Stimulated activated CD4-positive, alpha-beta T cell treated with anti-CD3 and anti-CD28 coated beads, Interleukin-1b, Interleukin-23, amount 100 ng/mL, for 1 hour (primary cell): ENCODE measurements around the gene CAPZA1.
"Not testable (repeated sequence)": the region's sequence is repeated elsewhere in the genome, so short reads cannot be mapped to it uniquely, and the experiment has no call there.

Experiments
- DNase-seq, 2 donors: peaks; one replicate each; pipeline ENCODE4 v3.0.0-alpha.2; 2020; ENCODE audit warnings: low read depth in 2 of 2

Gene CAPZA1

GRCh38 chr1:112619518-112620376 is at the start of gene CAPZA1:
Gene CAPZA1, plus strand, starts transcription at chr1:112619832. Its CDS starts 13 bp downstream, at chr1:112619845.
- DNase-seq: peak; percentile 68 to 74

GRCh38 chr1:112575154-112575804 is 44.4 kb upstream of the CAPZA1 start:
- DNase-seq: no peak

DNA sequence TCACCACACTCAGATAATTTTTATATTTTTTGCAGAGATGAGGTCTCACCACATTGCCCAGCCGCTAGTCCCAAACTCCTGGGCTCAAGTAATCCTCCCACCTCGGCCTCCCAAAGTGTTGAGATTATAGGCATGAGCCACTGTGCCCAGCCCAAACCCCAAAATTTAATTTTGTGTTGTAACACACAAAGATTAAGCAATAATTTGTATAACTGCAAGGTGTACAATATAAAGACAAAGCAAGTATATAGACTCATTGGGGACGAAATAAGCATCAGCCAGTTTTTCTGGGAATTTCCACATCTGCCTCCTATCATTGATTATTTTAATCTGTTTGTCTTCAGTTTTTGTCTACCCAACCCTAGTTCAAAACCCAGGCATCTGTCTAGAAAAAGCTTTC is 43.4 kb upstream of the CAPZA1 start:
- no peak for DNase-seq

DNA sequence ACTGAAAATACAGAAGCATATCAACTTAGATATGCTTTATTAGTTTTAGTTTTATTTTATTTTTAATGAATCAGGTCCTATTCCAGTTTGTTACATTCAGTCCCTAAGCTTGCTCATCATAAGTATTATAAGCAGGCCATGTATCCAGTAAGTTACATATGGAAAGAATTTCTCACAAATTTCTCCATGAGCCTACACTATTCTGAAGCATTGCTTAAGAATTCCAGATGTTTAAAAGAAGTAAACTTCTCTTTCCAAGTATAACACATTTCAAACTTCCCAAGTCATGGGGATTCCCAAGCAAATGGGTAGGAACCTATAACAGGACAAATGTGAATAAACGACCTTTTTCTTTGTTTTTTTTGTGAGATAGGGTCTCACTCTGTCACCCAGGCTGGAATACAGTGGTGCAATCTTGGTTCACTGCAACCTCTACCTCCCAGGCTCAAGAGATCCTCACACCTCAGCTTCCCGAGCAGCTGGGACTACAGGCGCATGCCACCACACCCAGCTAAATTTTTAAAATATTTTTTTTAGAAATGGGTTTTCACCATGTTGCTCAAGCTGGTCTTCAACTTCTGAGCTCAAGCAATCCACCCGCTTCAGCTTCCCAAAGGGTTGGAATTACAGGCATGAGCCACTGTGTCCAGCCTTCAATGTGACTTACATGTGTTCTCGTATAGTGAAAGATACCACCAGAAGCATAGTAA is 39.7 kb upstream of the CAPZA1 start:
- DNase-seq: no peak

DNA sequence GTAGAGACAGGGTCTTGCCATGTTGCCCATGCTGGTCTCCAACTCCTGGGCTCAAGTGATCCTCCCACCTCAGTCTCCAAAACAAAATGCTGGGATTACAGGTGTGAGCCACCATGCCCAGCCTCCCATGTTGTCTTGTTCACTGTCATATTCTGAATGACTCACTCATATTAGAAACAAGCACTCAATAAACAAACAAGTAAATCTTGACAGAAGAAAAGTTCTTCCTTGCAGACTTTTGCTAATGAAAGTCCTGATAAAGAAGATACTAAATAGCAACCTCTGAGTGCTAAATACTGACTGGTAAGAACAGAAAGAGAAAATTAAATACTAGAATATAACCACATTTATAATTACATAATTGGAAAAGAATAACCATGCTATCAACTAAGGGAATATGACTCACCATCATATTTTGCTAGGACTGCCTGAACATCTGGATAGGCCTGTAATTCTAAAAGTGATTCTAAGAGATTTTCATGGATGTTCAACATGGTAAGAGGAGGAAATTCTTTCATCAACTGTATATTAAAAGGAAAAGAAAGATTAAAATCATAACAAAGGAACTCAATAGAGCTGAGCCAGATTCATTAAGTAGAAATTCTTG is 37.9 kb upstream of the CAPZA1 start:
- DNase-seq: no peak

GRCh38 chr1:112583366-112583765 is 36.3 kb upstream of the CAPZA1 start:
- DNase-seq: no peak

- DNase-seq: no peak
These were observed 29.9 kb upstream of the CAPZA1 start for GRCh38 chr1:112589766-112590165.

DNA sequence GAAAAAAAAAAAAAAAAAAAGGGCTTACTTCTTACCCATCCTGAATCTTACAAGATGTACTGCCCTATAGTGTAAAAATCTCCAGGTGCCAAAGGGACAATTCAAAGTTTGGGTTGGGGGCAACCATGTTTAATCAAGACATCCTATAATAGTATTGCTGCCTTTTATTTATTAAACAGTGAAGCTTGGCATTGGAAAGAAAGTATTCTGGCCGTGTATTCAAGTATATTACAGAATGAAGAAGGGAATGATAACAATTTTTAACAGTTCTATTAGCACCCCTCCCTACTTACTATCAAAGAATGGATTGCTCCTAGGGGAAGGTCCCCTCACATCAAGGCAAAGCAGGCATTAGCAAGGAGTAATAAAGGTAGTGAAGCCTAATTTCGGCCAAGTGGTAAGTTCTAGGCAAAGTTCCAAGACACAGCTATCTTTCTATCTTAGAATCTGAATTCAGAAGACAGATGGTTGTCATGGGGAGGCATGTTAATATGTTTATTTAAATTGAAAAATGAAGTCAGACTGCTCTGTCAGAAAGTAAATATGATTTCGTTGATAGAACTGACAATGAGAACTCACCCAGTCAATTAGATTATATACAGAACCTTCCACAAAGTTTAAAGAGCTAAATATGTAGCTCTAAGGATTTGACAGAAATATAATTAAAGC is 25.3 kb upstream of the CAPZA1 start:
- no peak for DNase-seq

- DNase-seq: no peak
These were observed 20.2 kb upstream of the CAPZA1 start for GRCh38 chr1:112599477-112599876.

- no peak for DNase-seq
These were observed 16.6 kb upstream of the CAPZA1 start for GRCh38 chr1:112603012-112603411.

- DNase-seq: no peak
These were observed 16.1 kb upstream of the CAPZA1 start for GRCh38 chr1:112603541-112603940.

DNA sequence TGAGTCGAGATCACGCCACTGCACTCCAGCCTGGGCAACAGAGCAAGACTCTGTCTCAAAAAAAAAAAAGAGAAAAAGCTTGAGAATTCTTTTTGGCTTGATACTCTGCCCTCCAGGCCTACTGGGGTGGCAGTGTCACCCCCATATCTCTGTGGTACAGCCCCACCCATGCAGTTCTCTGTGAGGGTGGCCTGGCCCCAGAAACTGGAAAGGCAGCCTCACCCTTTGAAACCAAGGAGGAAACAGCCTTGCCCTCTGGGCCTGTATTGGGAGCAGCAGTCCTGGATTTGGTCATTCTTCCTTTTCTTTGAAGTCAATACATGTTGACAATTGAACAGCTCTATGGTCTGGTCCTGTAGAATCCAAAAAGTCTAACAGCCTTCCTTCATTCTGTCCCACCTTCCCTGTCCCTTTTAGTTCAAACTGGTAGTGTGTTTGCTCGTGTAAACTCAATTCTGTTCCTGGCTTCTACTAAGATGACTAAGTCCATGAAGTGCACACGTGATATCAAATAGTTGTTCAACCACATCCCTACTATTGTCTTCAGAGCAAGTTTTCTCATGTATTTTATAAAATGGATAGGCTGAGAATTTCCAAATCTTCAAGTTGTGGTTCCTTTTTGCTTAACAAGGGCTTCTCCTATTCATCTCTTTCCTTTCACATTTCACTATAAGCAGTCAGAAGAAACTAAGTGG is 13.9 kb upstream of the CAPZA1 start:
- DNase-seq: no peak

DNA sequence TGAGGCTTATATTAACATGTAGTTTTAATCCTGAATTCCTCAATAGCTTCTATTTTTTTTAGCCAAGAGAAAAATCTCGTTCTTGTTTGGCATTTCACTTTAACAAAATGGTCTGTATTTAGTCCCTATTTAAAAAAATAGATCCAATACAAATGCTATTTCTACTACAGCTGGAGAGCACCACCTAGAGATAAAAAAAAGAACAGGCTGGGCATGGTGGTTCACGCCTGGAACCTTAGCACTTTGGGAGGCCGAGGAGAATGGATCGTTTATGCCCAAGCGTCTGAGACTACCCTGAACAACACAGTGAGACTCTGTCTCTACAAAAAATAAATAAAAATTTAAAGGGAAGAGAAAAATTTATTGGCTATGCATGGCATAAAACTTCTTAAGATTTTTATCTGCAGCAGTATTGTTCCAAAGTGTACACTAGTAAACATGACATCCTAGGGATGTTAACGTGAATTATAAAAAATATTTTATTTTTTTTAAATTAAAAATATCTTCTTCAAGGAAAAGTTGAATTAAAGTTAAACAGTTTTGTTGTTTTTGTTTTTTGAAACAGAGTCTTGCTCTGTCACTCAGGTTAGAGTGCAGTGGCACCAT is 5.1 kb upstream of the CAPZA1 start:
- no peak for DNase-seq

- peak in 1 of 2 donors; percentile 5 for DNase-seq
These were observed 1.4 kb upstream of the CAPZA1 start for GRCh38 chr1:112618114-112618720.

DNA sequence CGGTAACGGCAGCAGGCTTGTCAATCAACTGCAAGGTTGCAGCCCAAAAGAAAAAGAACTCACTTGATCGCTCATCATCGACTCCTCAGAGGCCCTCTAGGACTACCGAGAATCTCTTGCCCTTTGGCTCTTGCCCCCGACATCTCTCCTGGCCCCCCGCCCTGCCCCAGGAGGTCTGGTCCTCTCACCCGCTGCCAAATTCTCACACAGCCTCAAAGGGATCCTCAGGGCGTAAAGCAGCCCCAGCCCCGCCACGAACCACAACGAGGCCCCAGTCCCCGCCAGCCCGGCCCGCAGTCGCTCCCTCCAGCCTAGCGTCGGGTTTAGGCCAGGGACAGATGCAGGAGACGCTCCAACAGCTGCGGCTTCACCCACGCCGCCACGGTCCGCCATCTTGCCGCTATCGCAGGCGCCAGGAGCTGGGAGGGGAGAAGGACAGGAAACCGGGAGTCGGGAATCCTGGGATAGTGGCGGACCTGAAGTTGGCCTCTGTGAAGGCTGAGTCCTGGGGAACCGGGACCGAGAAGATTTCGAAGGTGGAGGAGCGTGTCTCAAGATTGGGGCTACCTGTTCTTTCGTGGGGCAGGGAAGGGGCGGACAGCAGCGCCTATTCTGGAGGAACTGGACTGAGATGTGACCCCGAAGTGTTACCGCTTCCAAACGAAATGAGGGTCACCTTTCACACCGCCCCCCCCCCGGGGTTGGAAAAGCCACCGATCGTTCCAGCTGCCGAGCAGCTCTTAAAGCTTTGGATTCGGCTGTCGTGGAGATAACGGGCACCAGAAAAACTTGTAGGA is 713 bp upstream of the CAPZA1 start, which contains the start of gene ST7L:
Gene ST7L (minus strand): TSS at position 421 of the 797 bp plus-strand sequence. CDS start 28 bp downstream, at position 393.
- peak; percentile 17 to 32 for DNase-seq

DNA sequence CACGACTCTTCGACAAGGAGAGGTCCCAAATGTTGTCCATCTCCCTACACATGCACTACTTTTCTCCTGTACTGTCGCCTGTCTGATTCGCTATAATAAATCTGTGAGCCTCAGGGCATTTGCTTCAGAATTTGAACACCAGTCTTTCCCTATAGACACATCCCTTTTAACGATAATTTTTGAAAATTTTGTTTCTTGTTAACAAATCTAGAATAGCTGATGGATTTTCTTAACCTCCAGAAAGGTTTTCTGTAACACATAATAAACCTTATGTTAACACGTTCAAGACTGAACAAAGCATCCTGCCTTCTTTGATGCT is 704 bp downstream of the CAPZA1 start:
- no peak for DNase-seq

- DNase-seq: not testable (repeated sequence)
These were observed 4.9 kb downstream of the CAPZA1 start for GRCh38 chr1:112624493-112624892.

GRCh38 chr1:112625696-112626095 is 6.1 kb downstream of the CAPZA1 start:
- no peak for DNase-seq

- no peak for DNase-seq
These were observed 6.6 kb downstream of the CAPZA1 start for GRCh38 chr1:112626193-112626592.
